IMR-90 (cell line): ENCODE results near the gene AHI1. TPM values are rescaled to one million over a fixed set of nuclear protein-coding genes. Genes with fewer than 3 reads are reported as not detected.

Experiments
- ATAC-seq: fragments of 200-7000 bp; cut with Tn5 transposase; 2 replicates; pipeline ENCODE4 v1.9.1; 2020; ENCODE audit warnings: low read depth, mild to moderate bottlenecking, moderate library complexity
- BruUV-seq: library from RNA; stranded (reverse); fragments of 400-500 nt; replicated peaks from 2 replicates; lab custom pipeline; 2021; lab: Mats Ljungman, UMichigan
- CTCF ChIA-PET: fragments of 300-600 bp; formaldehyde crosslinking; extraction: SDS; loops from one replicate; lab custom pipeline; 2021; ENCODE audit warnings: antibody characterized with exemption; lab: Yijun Ruan, JAX
- POLR2A ChIA-PET: fragments of 300-600 bp; sonication (Branson Sonifier 250); formaldehyde crosslinking; loops from one replicate; lab custom pipeline; 2022; ENCODE audit warnings: antibody characterized with exemption; ENCODE audit not compliant: unreplicated experiment; lab: Charles Lee
- DNase-seq: peaks from one replicate; pipeline ENCODE4 v3.0.0; 2013
- H2AFZ ChIP-seq: replicated peaks from 2 replicates; pipeline ENCODE3; 2013; ENCODE audit warnings: low read length, mild to moderate bottlenecking; ENCODE audit not compliant: poor library complexity
- H2AK5ac ChIP-seq: 2 replicates; pipeline ENCODE4 v1.6.1; 2013; ENCODE audit warnings: low read depth, low read length, inconsistent platforms
- H2AK9ac ChIP-seq: replicated peaks from 2 replicates; pipeline ENCODE3; 2013; ENCODE audit warnings: mild to moderate bottlenecking, low read depth, low read length, moderate library complexity; ENCODE audit not compliant: poor library complexity
- H2BK120ac ChIP-seq: 2 replicates; pipeline ENCODE4 v1.6.1; 2013; ENCODE audit warnings: low read depth, low read length, inconsistent platforms
- H2BK15ac ChIP-seq: 3 replicates; pipeline ENCODE4 v1.6.1; 2013; ENCODE audit warnings: low read depth, low read length, inconsistent platforms
- H2BK20ac ChIP-seq: 2 replicates; pipeline ENCODE4 v1.6.1; 2013; ENCODE audit warnings: low read depth, mild to moderate bottlenecking, inconsistent platforms, low read length, moderate library complexity
- H2BK5ac ChIP-seq: 2 replicates; pipeline ENCODE4 v1.6.1; 2013; ENCODE audit warnings: mild to moderate bottlenecking, low read depth, low read length, inconsistent platforms; ENCODE audit not compliant: poor library complexity, severe bottlenecking
- H3K14ac ChIP-seq: replicated peaks from 2 replicates; pipeline ENCODE4 v1.6.1; 2013; ENCODE audit warnings: low read depth, low read length, inconsistent platforms
- H3K18ac ChIP-seq: 2 replicates; pipeline ENCODE4 v1.6.1; 2013; ENCODE audit warnings: low read depth, low read length, control low read depth
- H3K23ac ChIP-seq: 2 replicates; pipeline ENCODE4 v1.6.1; 2013; ENCODE audit warnings: low read depth, low read length, inconsistent platforms
- H3K27ac ChIP-seq: 2 replicates; pipeline ENCODE4 v1.5.1; 2013; ENCODE audit warnings: mild to moderate bottlenecking, control low read depth, low read length; ENCODE audit not compliant: insufficient read depth
- H3K27me3 ChIP-seq: 2 replicates; pipeline ENCODE4 v1.6.1; 2013; ENCODE audit warnings: low read length; ENCODE audit not compliant: control insufficient read depth, insufficient read depth
- H3K36me3 ChIP-seq: 2 replicates; pipeline ENCODE4 v1.6.1; 2013; ENCODE audit warnings: low read length, mixed read lengths; ENCODE audit not compliant: control insufficient read depth, insufficient read depth
- H3K4ac ChIP-seq: 2 replicates; pipeline ENCODE4 v1.6.1; 2013; ENCODE audit warnings: low read depth, low read length, inconsistent platforms
- H3K4me1 ChIP-seq: 2 replicates; pipeline ENCODE4 v1.6.1; 2013; ENCODE audit warnings: low read length, mixed read lengths; ENCODE audit not compliant: control insufficient read depth, insufficient read depth
- H3K4me2 ChIP-seq: 2 replicates; pipeline ENCODE4 v1.6.1; 2013; ENCODE audit warnings: low read depth, mild to moderate bottlenecking, control low read depth, low read length, moderate library complexity
- H3K4me3 ChIP-seq: 2 replicates; pipeline ENCODE4 v1.5.1; 2013; ENCODE audit warnings: low read depth, mild to moderate bottlenecking, control low read depth, low read length, moderate library complexity; ENCODE audit not compliant: insufficient read depth
- H3K56ac ChIP-seq: 2 replicates; pipeline ENCODE4 v1.6.1; 2013; ENCODE audit warnings: low read length, inconsistent platforms; ENCODE audit not compliant: insufficient read depth; ENCODE audit errors: extremely low read depth
- H3K79me1 ChIP-seq, 2 experiments: 2 replicates each; pipeline ENCODE4 v1.6.1; 2013; ENCODE audit warnings: low read length in 2 of 2, inconsistent platforms in 1 of 2, low read depth in 1 of 2
- H3K9ac ChIP-seq: 2 replicates; pipeline ENCODE4 v1.6.1; 2013; ENCODE audit warnings: low read depth, low read length, control low read depth
- H3K9me1 ChIP-seq: 2 replicates; pipeline ENCODE4 v1.6.1; 2013; ENCODE audit warnings: low read length, inconsistent platforms; ENCODE audit not compliant: insufficient read depth
- H3K9me3 ChIP-seq: 2 replicates; pipeline ENCODE4 v1.6.1; 2013; ENCODE audit warnings: low read length; ENCODE audit not compliant: control insufficient read depth, insufficient read depth
- H4K20me1 ChIP-seq: 2 replicates; pipeline ENCODE4 v1.6.1; 2013; ENCODE audit warnings: low read length, inconsistent platforms; ENCODE audit not compliant: insufficient read depth
- H4K5ac ChIP-seq: 2 replicates; pipeline ENCODE4 v1.6.1; 2013; ENCODE audit warnings: mild to moderate bottlenecking, low read depth, low read length, control low read depth
- H4K8ac ChIP-seq, 2 experiments: 2 replicates each; pipeline ENCODE4 v1.6.1; 2013; ENCODE audit warnings: low read depth in 2 of 2, low read length in 2 of 2, control low read depth in 1 of 2, inconsistent platforms in 1 of 2
- H4K91ac ChIP-seq: 2 replicates; pipeline ENCODE4 v1.6.1; 2013; ENCODE audit warnings: low read depth, low read length, inconsistent platforms; ENCODE audit not compliant: insufficient read depth
- BHLHE40 ChIP-seq: fragments of 150-350 bp; IDR thresholded peaks from 2 replicates; pipeline ENCODE4 v1.6.1; 2016; ENCODE audit warnings: mild to moderate bottlenecking, low read depth, low read length
- CEBPB ChIP-seq: IDR thresholded peaks from 2 replicates; pipeline ENCODE4 v1.6.1; 2012; ENCODE audit warnings: low read depth, low read length, improper control_type of control experiment
- CHD1 ChIP-seq: IDR thresholded peaks from 2 replicates; pipeline ENCODE4 v1.6.1; 2012; ENCODE audit warnings: low read depth, low read length, improper control_type of control experiment
- CTCF ChIP-seq: conservative IDR thresholded peaks from 2 replicates; pipeline ENCODE4 v1.5.1; 2012; ENCODE audit warnings: mild to moderate bottlenecking, low read depth, low read length, improper control_type of control experiment
- ELK1 ChIP-seq: fragments of 150-350 bp; IDR thresholded peaks from 2 replicates; pipeline ENCODE4 v1.6.1; 2016; ENCODE audit warnings: low read depth, mild to moderate bottlenecking, low read length, moderate library complexity, borderline replicate concordance
- FOS ChIP-seq: fragments of 150-350 bp; IDR thresholded peaks from 2 replicates; pipeline ENCODE4 v1.6.1; 2016; ENCODE audit warnings: low read depth, low read length
- MAFK ChIP-seq: IDR thresholded peaks from 2 replicates; pipeline ENCODE4 v1.6.1; 2012; ENCODE audit warnings: low read depth, low read length, improper control_type of control experiment
- MAZ ChIP-seq: IDR thresholded peaks from 2 replicates; pipeline ENCODE4 v1.6.1; 2012; ENCODE audit warnings: low read depth, mild to moderate bottlenecking, low read length, improper control_type of control experiment, moderate library complexity, borderline replicate concordance
- MXI1 ChIP-seq: IDR thresholded peaks from 2 replicates; pipeline ENCODE4 v1.6.1; 2012; ENCODE audit warnings: low read depth, mild to moderate bottlenecking, low read length, moderate library complexity, borderline replicate concordance
- POLR2A ChIP-seq: IDR thresholded peaks from 2 replicates; pipeline ENCODE4 v1.6.1; 2012; ENCODE audit warnings: mild to moderate bottlenecking, low read depth, low read length
- RAD21 ChIP-seq: IDR thresholded peaks from 2 replicates; pipeline ENCODE4 v1.6.1; 2012; ENCODE audit warnings: low read length, improper control_type of control experiment
- RCOR1 ChIP-seq: IDR thresholded peaks from 2 replicates; pipeline ENCODE4 v1.6.1; 2012; ENCODE audit warnings: mild to moderate bottlenecking, low read length, improper control_type of control experiment; ENCODE audit not compliant: insufficient replicate concordance
- RFX5 ChIP-seq: IDR thresholded peaks from 2 replicates; pipeline ENCODE4 v1.8.0; 2012; ENCODE audit warnings: low read depth, mild to moderate bottlenecking, low read length, moderate library complexity
- SMC3 ChIP-seq: fragments of 150-350 bp; IDR thresholded peaks from 2 replicates; pipeline ENCODE4 v1.6.1; 2016; ENCODE audit warnings: low read depth, mild to moderate bottlenecking, antibody characterized with exemption, low read length, moderate library complexity
- USF2 ChIP-seq: fragments of 150-350 bp; IDR thresholded peaks from 2 replicates; pipeline ENCODE4 v1.6.1; 2017; ENCODE audit warnings: mild to moderate bottlenecking, antibody characterized with exemption, low read length, low read depth
- WGBS, 2 experiments: methylation state at CpG; one replicate each; pipeline versions ENCODE4 v1.1.5 to v1.1.7; 2013; ENCODE audit warnings: missing lambda C conversion rate in 2 of 2; ENCODE audit not compliant: insufficient read length in 1 of 2; ENCODE audit errors: extremely low coverage in 2 of 2; 5-methylcytosine and 5-hydroxymethylcytosine counted together
- dilution Hi-C: fragments of 300-500 bp; cut with HindIII; formaldehyde crosslinking; loops from one replicate; pipeline ENCODE4 v1.14.3; 2018; ENCODE audit warnings: low sequenced_read_pairs; ENCODE audit not compliant: unreplicated experiment
- in situ Hi-C: fragments of 300-500 bp; cut with MboI; formaldehyde crosslinking; loops from 3 replicates; pipeline ENCODE4 v1.14.3; 2019; ENCODE audit warnings: low sequenced_read_pairs, inconsistent platforms, mixed read lengths
- intact Hi-C: fragments of 100-400 bp; cut with micrococcal nuclease; formaldehyde crosslinking; loops from 2 replicates; pipeline ENCODE4 v1.10.0; 2022
- polyA plus RNA-seq, 3 experiments: library from polyadenylated mRNA; depleted of rRNA; stranded (reverse); fragments of >200 nt; gene quantifications; 2 replicates each; pipeline ENCODE4 v1.2.3, GENCODE V29; 2012; ENCODE audit warnings: low replicate concordance in 1 of 3
- total RNA-seq: library from RNA; depleted of rRNA; stranded (reverse); fragments of >200 nt; gene quantifications from 2 replicates; pipeline ENCODE4 v1.2.3, GENCODE V29; 2012

The AHI1 gene
- total and polyA plus RNA-seq, 2 of the 4 experiments (the other 2 are of a cell fraction) = 9.5 to 19.4 TPM

- TF ChIP-seq MAFK (no peak), CEBPB (no peak; the same call in 1 of the 2 replicates), MAZ (no peak), RFX5 (no peak), USF2 (no peak; the same call in 1 of the 2 replicates), MXI1 (no peak), CTCF (no peak), ELK1 (no peak), FOS (no peak), SMC3 (no peak), RAD21 (no peak), CHD1 (no peak), BHLHE40 (no peak), POLR2A (no peak), RCOR1 (no peak)
- dilution Hi-C loops (no loop called here), intact Hi-C loops (no loop called here), in situ Hi-C loops (no loop called here)
- Histone ChIP-seq H4K8ac (no peak overlapping the region), H3K23ac (no peak overlapping the region), H2BK20ac (peak overlapping the region; percentile 71; the same call in 1 of the 2 replicates), H2AK9ac (no peak overlapping the region), H3K9ac (no peak overlapping the region), H3K36me3 (no peaks in the 10 kb centered on the region), H2BK15ac (peak overlapping the region; percentile 76; the same call in 1 of the 3 replicates), H4K20me1 (no peaks in the 10 kb centered on the region), H3K4me2 (no peak overlapping the region), H2BK5ac (no peak overlapping the region), H4K5ac (no peak overlapping the region), H2BK120ac (peak overlapping the region; percentile 57), H3K4me1 (peaks cover 4% of the 10 kb centered on the region; the same call in 1 of the 2 replicates), H3K27ac (no peak overlapping the region), H4K91ac (peak overlapping the region; percentile 40; the same call in 1 of the 2 replicates), H3K27me3 (no peaks in the 10 kb centered on the region), H3K18ac (no peak overlapping the region), H2AK5ac (peak overlapping the region; percentile 66; the same call in 1 of the 2 replicates), H3K14ac (peak overlapping the region; percentile 22; the same call in 1 of the 2 replicates), H3K4ac (peak overlapping the region; percentile 54; the same call in 1 of the 2 replicates), H3K79me1 (no peaks in the 10 kb centered on the region), H3K56ac (no peak overlapping the region), H3K9me3 (0 out of 2 replicates have a peak, but pooled peaks cover 2% of the 10 kb centered on the region), H3K4me3 (no peak overlapping the region), H2AFZ (no peak overlapping the region), H3K9me1 (no peaks in the 10 kb centered on the region)
- ChIA-PET CTCF (no interaction called here), POLR2A (no interaction called here)
- DNase-seq (peak; percentile 59), ATAC-seq (no peak)
- no CpG with 5 or more reads among the region's 1 CpG for WGBS, 2 experiments
- no TSS peak for BruUV-seq
These were observed 23.9 kb upstream of the AHI1 start for GRCh38 chr6:135521431-135521830.
